Ecto neural progenitor cell (in vitro differentiated cells): ENCODE data around the gene ZC3HAV1.
A peak's percentile ranks its signal among the peaks of the same experiment; 100 is the strongest.
"Not testable (repeated sequence)": the region's sequence is repeated elsewhere in the genome, so short reads cannot be mapped to it uniquely, and the experiment has no call there.

ENCODE experiments used
- DNase-seq: peaks from one replicate; pipeline ENCODE4 v3.0.0-alpha.2; 2018; ENCODE audit warnings: low spot score

ZC3HAV1 gene

GRCh38 chr7:139112316-139112715 is 2.8 kb upstream of the ZC3HAV1 start:
- no peak for DNase-seq

- no peak for DNase-seq
These were observed 2.3 kb upstream of the ZC3HAV1 start for GRCh38 chr7:139111811-139112301.

GRCh38 chr7:139111147-139111546 is 1.6 kb upstream of the ZC3HAV1 start:
- no peak for DNase-seq

- no peak for DNase-seq
These were observed 477 bp upstream of the ZC3HAV1 start for GRCh38 chr7:139109983-139110411.

GRCh38 chr7:139108266-139109187 is 993 bp downstream of the ZC3HAV1 start:
- peak; percentile 69 for DNase-seq

- DNase-seq = no peak
These were observed 2.6 kb downstream of the ZC3HAV1 start for GRCh38 chr7:139106959-139107358.

GRCh38 chr7:139106227-139106626 is 3.3 kb downstream of the ZC3HAV1 start:
- DNase-seq = not testable (repeated sequence)

- no peak for DNase-seq
These were observed 4.0 kb downstream of the ZC3HAV1 start for GRCh38 chr7:139105484-139105883.

- DNase-seq = no peak
These were observed 5.4 kb downstream of the ZC3HAV1 start for GRCh38 chr7:139104091-139104450.

- no peak for DNase-seq
These were observed 6.3 kb downstream of the ZC3HAV1 start for GRCh38 chr7:139103057-139103815.

GRCh38 chr7:139101637-139102158 is 7.8 kb downstream of the ZC3HAV1 start:
- not testable (repeated sequence) for DNase-seq

GRCh38 chr7:139099172-139099947 is 10.2 kb downstream of the ZC3HAV1 start:
- DNase-seq = no peak

- no peak for DNase-seq
These were observed 14.3 kb downstream of the ZC3HAV1 start for GRCh38 chr7:139095194-139095659.

- DNase-seq = no peak
These were observed 14.9 kb downstream of the ZC3HAV1 start for GRCh38 chr7:139094596-139094995.

GRCh38 chr7:139094030-139094429 is 15.5 kb downstream of the ZC3HAV1 start:
- DNase-seq = no peak

GRCh38 chr7:139093512-139093911 is 16.0 kb downstream of the ZC3HAV1 start:
- not testable (repeated sequence) for DNase-seq

- no peak for DNase-seq
These were observed 17.3 kb downstream of the ZC3HAV1 start for GRCh38 chr7:139092090-139092796.

GRCh38 chr7:139091677-139091996 is 17.9 kb downstream of the ZC3HAV1 start:
- no peak for DNase-seq

- no peak for DNase-seq
These were observed 20.4 kb downstream of the ZC3HAV1 start for GRCh38 chr7:139089118-139089517.

- no peak for DNase-seq
These were observed 21.3 kb downstream of the ZC3HAV1 start for GRCh38 chr7:139088268-139088667.

GRCh38 chr7:139087212-139087611 is 22.3 kb downstream of the ZC3HAV1 start:
- no peak for DNase-seq
